Suppressor macrophage (primary cell): ENCODE measurements around the gene ARPC4.
"Not testable (repeated sequence)": the region's sequence is repeated elsewhere in the genome, so short reads cannot be mapped to it uniquely, and the experiment has no call there.

ENCODE experiments used
- DNase-seq, 4 experiments: peaks; one replicate each; pipeline ENCODE4 v3.0.0-alpha.2; 2020 to 2022

Gene ARPC4

GRCh38 chr3:9825451-9826040 lies 32.7 kb downstream of the ARPC4 start:
- DNase-seq, result no peak

- DNase-seq, result peak in 3 of 4 experiments; percentile 21 to 39 (median 29)
These were observed 34.1 kb downstream of the ARPC4 start for GRCh38 chr3:9826815-9827573.

DNA sequence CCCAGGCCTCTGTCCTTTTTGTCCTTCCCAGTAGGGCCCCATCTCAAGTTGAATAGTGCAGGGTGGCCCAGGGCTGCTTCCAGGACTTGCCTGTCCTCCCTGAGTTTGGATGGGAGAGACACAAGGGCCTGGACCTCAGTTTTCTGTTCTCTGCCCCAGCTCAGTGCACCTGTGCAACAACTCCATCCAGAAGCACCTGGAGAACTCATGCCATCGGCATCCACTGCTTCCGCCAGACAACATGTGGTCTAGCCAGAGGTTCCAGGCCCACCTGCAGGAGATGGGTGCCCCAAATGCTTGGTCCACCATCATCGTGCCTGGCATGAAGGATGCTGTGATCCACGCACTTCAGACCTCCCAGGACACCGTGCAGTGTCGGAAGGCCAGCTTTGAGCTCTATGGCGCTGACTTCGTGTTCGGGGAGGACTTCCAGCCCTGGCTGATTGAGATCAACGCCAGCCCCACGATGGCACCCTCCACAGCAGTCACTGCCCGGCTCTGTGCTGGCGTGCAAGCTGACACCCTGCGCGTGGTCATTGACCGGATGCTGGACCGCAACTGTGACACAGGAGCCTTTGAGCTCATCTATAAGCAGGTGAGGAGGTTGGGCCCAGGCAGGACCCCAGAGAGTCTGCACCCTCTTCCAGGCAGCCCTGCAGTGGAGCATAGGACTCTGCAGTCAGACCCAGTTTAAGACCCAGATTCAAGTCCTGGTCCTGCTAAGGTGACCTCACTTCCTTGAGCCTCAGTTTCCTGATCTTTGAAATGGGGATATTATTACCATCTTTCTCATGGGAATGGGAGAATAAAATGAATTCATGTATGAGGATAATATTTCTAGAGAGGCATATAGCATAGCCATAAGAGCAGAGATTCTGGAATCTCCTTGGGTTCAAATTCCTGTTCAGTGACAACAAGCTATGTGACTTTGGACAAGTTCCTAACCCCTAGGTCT lies 36.2 kb downstream of the ARPC4 start:
- DNase-seq, result no peak

DNA sequence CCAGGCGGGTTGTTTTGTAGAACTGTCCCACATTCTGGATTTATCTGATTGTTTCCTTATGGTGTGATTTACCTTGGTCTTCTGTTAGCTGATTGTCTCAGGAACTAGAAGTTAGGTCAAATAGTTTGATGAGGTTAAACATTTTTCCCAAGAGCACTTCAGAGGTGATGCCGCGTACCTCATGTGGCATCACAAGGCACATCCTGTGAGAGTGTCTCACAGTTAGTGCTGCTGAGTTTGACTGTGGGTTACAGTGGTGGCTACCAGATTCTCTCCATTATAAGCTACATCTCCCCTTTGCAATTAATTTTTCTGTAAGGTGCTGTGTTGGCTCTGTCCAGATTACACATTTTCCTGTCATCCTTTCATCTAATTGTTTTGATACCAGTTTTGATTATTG lies 38.4 kb downstream of the ARPC4 start:
- no peak for DNase-seq

GRCh38 chr3:9833078-9833477 lies 40.2 kb downstream of the ARPC4 start:
- no peak for DNase-seq

DNA sequence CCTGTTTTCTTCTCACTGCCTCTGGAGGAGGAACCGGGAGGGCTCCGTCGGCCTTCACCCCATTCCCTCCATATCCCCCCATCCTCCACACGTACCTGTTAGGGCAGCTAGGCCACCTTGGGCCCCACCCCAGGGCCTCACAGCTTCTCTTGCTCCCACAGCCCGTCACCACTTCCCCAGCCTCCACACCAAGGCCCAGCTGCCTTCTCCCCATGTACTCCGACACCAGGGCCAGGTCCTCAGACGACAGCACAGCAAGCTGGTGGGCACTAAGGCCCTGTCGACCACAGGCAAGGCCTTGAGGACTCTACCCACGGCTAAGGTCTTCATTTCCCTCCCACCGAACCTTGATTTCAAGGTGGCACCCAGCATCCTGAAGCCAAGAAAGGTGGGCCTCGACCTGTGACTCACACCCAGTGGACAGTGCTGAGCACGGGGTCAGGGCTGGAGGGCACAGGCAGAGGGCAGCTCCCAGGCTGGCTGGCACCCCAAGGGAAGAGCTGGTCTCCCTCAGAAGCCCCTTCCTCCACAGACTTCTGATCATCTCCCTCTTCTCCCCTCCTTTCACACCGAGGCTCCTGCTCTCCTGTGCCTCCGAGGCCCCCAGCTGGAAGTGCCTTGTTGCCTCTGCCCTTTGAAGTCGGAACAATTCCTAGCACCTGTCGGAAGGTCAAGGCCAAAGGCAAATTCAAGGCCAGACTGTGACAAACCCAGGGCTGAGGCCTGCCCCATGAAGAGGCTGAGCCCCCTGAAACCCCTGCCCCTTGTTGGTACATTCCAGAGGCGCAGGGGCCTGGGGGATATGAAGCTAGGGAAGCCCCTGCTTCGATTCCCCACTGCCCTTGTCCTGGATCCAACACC lies 41.9 kb downstream of the ARPC4 start:
- DNase-seq, result no peak

DNA sequence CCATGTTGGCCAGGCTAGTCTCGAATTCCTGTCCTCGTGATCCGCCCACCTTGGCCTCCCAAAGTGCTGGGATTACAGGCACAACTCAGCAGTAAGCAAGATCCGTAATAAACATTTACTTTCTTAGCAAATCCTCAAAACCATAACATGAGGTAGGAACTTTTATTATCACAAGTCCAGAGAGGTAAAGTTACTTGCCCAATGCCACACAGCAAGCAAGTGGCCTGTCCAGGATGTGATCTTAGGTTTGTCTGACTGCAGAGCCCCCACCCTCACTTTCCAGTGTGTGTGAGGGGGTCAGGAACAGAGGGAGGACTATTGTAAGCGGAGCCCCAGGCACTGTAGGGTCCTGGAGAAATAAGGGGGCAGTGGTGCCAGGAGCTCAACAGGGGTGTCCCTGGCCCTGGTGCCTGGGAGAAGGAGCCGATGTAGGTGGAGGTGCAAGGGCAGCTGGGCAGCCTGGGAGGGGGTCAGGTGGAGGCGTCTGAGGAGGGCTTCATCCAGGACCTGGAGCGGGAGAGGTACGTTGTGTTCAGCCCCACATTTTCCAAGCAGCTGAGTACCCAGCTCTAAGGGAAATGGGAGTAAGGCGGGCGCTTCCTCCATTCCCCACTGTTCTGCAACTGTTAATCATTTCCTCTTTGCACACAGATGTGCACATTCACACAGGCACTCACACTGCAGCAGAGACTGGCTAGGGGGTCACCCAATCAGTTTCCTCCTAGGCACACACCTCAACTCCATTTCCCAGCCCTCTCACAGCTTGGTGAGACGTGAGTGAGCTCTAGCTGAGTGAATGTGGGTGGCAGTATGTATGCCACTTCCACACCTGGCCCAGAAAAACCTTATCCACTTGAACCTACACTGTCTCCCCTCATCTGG lies 45.1 kb downstream of the ARPC4 start:
- peak; percentile 29 to 46 (median 43) for DNase-seq

- DNase-seq, result no peak
These were observed 46.0 kb downstream of the ARPC4 start for GRCh38 chr3:9838856-9839255.

- no peak for DNase-seq
These were observed 48.1 kb downstream of the ARPC4 start for GRCh38 chr3:9841015-9841414.

DNA sequence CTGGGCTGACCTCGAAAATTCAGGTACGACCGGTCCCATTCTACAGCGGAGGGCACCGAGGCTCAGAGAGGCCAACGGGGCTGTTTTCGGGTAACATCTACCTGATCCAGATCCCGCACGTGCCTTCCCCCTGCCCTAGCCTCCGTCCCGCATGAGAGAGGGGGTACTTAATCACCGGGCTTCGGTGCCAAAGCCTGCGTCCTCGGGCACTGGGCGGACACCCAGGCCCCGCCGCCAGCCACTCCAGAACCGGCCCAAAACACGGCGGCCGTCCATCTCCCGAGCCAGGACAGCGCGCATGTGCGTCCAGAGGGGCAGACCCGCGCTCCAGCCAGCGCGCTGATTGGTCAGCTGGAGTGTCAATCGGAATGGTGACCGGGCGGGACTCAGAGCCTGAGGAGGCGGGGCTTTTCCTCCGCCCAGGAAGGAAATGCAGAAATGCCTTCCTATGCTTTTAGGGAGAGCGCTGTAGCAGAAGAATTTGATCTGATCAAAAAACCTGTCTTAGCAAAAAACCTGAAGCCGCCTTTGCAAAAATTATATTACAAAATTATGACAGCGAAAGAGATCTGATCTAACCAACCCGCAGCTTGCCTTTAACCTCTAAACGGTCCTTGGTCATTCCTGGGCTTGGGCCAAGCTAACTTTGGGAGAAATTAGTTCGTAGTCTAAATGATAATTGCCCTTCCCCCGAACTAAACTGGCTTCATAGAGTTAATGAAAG lies 51.0 kb downstream of the ARPC4 start, which contains the start of gene RPUSD3:
Gene RPUSD3, minus strand, starts transcription at position 294 of the 724 bp plus-strand sequence. Its CDS starts 18 bp downstream, at position 276.
- peak; percentile 98 to 99 (median 98) for DNase-seq

GRCh38 chr3:9846231-9846630 lies 53.3 kb downstream of the ARPC4 start:
- no peak for DNase-seq

GRCh38 chr3:9846931-9847488 lies 54.1 kb downstream of the ARPC4 start:
- no peak for DNase-seq

- not testable (repeated sequence) for DNase-seq
These were observed 55.0 kb downstream of the ARPC4 start for GRCh38 chr3:9847870-9848269.

- peak; percentile 22 to 68 (median 39) for DNase-seq
These were observed 56.0 kb downstream of the ARPC4 start for GRCh38 chr3:9848860-9849259.

DNA sequence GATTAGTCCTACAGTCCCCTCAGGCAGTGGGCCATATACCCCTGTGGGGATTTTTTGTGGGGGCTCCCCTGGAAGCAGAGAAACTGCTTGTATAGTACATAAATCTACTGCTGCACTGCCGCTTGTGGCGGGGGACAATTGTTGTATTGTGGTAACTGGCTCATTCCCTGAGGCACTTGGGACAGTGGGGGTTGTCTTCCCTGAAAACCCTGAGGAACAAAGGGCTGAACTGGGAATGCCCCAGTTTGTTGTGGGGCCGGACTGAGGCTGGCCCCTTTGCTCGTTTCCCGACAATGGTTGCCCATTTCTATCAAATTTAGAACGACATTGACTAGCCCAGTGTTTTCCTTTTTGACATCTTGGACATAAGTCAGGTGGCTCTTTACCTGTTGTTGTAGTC lies 58.5 kb downstream of the ARPC4 start:
- DNase-seq, result not testable (repeated sequence)

- DNase-seq, result not testable (repeated sequence)
These were observed 59.0 kb downstream of the ARPC4 start for GRCh38 chr3:9851926-9852325.

- DNase-seq, result no peak
These were observed 59.6 kb downstream of the ARPC4 start for GRCh38 chr3:9852528-9852927.

- DNase-seq, result not testable (repeated sequence)
These were observed 61.5 kb downstream of the ARPC4 start for GRCh38 chr3:9854291-9854940.

- no peak for DNase-seq
These were observed 62.7 kb downstream of the ARPC4 start for GRCh38 chr3:9855594-9855993.
